A673 (cell line): ENCODE measurements around the gene RHOV. TPM values are rescaled to one million over a fixed set of nuclear protein-coding genes. Genes with fewer than 3 reads are reported as not detected.
A peak's percentile ranks its signal among the peaks of the same experiment; 100 is the strongest.

Experiments used
- Bru-seq: library from RNA; stranded (reverse); fragments of 400-500 nt; gene quantifications from one replicate; lab custom pipeline; 2021; lab: Mats Ljungman, UMichigan
- BruChase-seq, 2 experiments: library from RNA; stranded (reverse); fragments of 400-500 nt; gene quantifications; one replicate each; lab custom pipeline; 2021; lab: Mats Ljungman, UMichigan
- BruUV-seq: library from RNA; stranded (reverse); fragments of 400-500 nt; replicated peaks from 2 replicates; lab custom pipeline; 2021; lab: Mats Ljungman, UMichigan
- CTCF ChIA-PET: fragments of 300-600 bp; sonication (Branson Sonifier 250); formaldehyde crosslinking; loops from one replicate; lab custom pipeline; 2022; ENCODE audit warnings: antibody characterized with exemption; lab: Charles Lee
- POLR2A ChIA-PET: fragments of 300-600 bp; sonication (Branson Sonifier 250); formaldehyde crosslinking; loops from one replicate; lab custom pipeline; 2022; ENCODE audit warnings: antibody characterized with exemption; ENCODE audit not compliant: low non-redundant PET; lab: Charles Lee
- DNase-seq: peaks from one replicate; pipeline ENCODE4 v3.0.0-alpha.2; 2015; ENCODE audit warnings: low spot score
- H3K27ac ChIP-seq: fragments of 200-600 bp; sonication (generic); 2 replicates; pipeline ENCODE4 v1.5.1; 2016; ENCODE audit warnings: mixed run types, low read depth, mild to moderate bottlenecking, mixed read lengths, antibody characterized with exemption, low read length; ENCODE audit not compliant: poor library complexity, severe bottlenecking
- H3K27me3 ChIP-seq: fragments of 200-600 bp; sonication (generic); replicated peaks from 2 replicates; pipeline ENCODE4 v1.6.1; 2017; ENCODE audit warnings: mixed run types, low read depth, mild to moderate bottlenecking, mixed read lengths, antibody characterized with exemption, low read length; ENCODE audit not compliant: insufficient read depth, poor library complexity
- H3K36me3 ChIP-seq: fragments of 200-600 bp; sonication (generic); 2 replicates; pipeline ENCODE4 v1.6.1; 2016; ENCODE audit warnings: mixed run types, mild to moderate bottlenecking, mixed read lengths, antibody characterized with exemption, low read length; ENCODE audit not compliant: insufficient read depth, poor library complexity, severe bottlenecking
- H3K4me1 ChIP-seq: fragments of 200-600 bp; sonication (generic); 2 replicates; pipeline ENCODE4 v1.6.1; 2017; ENCODE audit warnings: mixed run types, mild to moderate bottlenecking, mixed read lengths, antibody characterized with exemption, low read length; ENCODE audit not compliant: insufficient read depth, poor library complexity, severe bottlenecking
- H3K4me3 ChIP-seq: fragments of 200-600 bp; sonication (generic); 2 replicates; pipeline ENCODE4 v1.5.1; 2016; ENCODE audit warnings: low read depth, mixed run types, mild to moderate bottlenecking, mixed read lengths, low read length; ENCODE audit not compliant: poor library complexity, severe bottlenecking
- H3K9me3 ChIP-seq: fragments of 200-600 bp; sonication (generic); 2 replicates; pipeline ENCODE4 v1.6.1; 2016; ENCODE audit warnings: mixed run types, low read depth, mild to moderate bottlenecking, mixed read lengths, antibody characterized with exemption, low read length; ENCODE audit not compliant: poor library complexity, severe bottlenecking
- EZH2 ChIP-seq: fragments of 200-600 bp; sonication (generic); IDR thresholded peaks from 2 replicates; pipeline ENCODE4 v1.6.1; 2017; ENCODE audit warnings: borderline replicate concordance, low read depth, mild to moderate bottlenecking, mixed read lengths, antibody characterized with exemption, low read length; ENCODE audit not compliant: poor library complexity, severe bottlenecking
- intact Hi-C: fragments of 100-400 bp; cut with micrococcal nuclease; formaldehyde crosslinking; loops from one replicate; pipeline ENCODE4 v1.10.0; 2022; ENCODE audit not compliant: unreplicated experiment
- long read RNA-seq: library from polyadenylated mRNA; stranded (forward); transcript quantifications from one replicate; pipeline ENCODE4 v2.0.0, GENCODE V29; 2022
- total RNA-seq: library from RNA; stranded (reverse); gene quantifications from 2 replicates; pipeline ENCODE4 v1.2.3, GENCODE V29; 2021
- TF ChIP-seq, protein P1 (sequence below): fragments of 300-800, 200-600 bp; sonication (generic); conservative IDR thresholded peaks from 2 replicates; pipeline ENCODE4 v1.5.1; 2017; ENCODE audit warnings: low read depth, mild to moderate bottlenecking, antibody characterized with exemption, low read length, moderate library complexity, mixed read lengths

The RHOV gene, protein sequence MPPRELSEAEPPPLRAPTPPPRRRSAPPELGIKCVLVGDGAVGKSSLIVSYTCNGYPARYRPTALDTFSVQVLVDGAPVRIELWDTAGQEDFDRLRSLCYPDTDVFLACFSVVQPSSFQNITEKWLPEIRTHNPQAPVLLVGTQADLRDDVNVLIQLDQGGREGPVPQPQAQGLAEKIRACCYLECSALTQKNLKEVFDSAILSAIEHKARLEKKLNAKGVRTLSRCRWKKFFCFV
- 1.6 TPM in 2 replicates for total RNA-seq
- Bru-seq, nascent RNA: percentile 24 among the genes with signal in this experiment
- percentile 48 among the genes with signal in this experiment for BruChase-seq, experiment 1, labeled RNA remaining after a 2-hour chase
- BruChase-seq, experiment 2, labeled RNA remaining after a 6-hour chase: percentile 31 among the genes with signal in this experiment
- long read RNA-seq: 0 reads

- BruUV-seq: no TSS peak
- POLR2A ChIA-PET: interaction anchor here (0.6 to 0.7 kb wide), 3 partner anchors 15 to 390 kb away, joined by 3 to 4 read pairs (median 3); no protein-coding TSS in a partner anchor
- peak within 1 kb of the TSS; percentile 48 for H3K27ac ChIP-seq
- H3K4me3 ChIP-seq: peak within 1 kb of the TSS; percentile 72
- DNase-seq: peak; percentile 84
- no peaks in the 10 kb centered on the region for H3K36me3 ChIP-seq
- TF ChIP-seq EZH2: no peak
- TF ChIP-seq, protein P1, sequence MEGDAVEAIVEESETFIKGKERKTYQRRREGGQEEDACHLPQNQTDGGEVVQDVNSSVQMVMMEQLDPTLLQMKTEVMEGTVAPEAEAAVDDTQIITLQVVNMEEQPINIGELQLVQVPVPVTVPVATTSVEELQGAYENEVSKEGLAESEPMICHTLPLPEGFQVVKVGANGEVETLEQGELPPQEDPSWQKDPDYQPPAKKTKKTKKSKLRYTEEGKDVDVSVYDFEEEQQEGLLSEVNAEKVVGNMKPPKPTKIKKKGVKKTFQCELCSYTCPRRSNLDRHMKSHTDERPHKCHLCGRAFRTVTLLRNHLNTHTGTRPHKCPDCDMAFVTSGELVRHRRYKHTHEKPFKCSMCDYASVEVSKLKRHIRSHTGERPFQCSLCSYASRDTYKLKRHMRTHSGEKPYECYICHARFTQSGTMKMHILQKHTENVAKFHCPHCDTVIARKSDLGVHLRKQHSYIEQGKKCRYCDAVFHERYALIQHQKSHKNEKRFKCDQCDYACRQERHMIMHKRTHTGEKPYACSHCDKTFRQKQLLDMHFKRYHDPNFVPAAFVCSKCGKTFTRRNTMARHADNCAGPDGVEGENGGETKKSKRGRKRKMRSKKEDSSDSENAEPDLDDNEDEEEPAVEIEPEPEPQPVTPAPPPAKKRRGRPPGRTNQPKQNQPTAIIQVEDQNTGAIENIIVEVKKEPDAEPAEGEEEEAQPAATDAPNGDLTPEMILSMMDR: peak; percentile 64
- CTCF ChIA-PET: interaction anchor here (0.5 to 3.6 kb wide), 10 partner anchors 10 to 1108 kb away, joined by 3 to 23 read pairs (median 6); partner anchors contain the start of gene VPS18
- H3K9me3 ChIP-seq: no peaks in the 10 kb centered on the region
- H3K27me3 ChIP-seq: no peaks in the 10 kb centered on the region
- intact Hi-C loops: no loop called here
- H3K4me1 ChIP-seq: peaks cover 4% of the 10 kb centered on the region
These were observed at the start of gene RHOV for GRCh38 chr15:40873694-40874561. TSS of gene RHOV (minus strand) at chr15:40874234. CDS start at chr15:40874139, 95 bp downstream.

DNA sequence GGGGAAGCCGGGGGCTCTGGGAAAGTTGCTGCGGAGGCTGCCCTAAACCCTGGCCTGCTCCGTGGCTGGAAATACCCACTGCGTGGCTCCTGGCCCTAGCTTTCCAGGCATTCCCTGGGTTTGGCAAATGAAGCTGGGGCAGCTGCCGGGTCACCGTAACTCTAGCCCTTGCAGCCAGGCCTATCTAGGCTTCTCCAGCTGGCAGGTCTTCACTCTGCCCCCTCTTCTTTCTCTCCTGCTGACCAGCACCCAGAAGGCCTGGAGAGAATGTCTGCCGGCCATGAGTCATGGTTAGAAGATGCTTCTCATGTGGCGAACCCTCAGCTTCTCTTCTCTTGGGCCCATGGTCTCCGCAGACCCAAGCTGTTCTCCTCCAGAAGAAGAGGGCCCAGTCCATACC lies 49.5 kb upstream of the RHOV start:
- CTCF ChIA-PET: no interaction called here
- BruUV-seq: no TSS peak
- POLR2A ChIA-PET: interaction anchor here (0.6 kb wide), 1 partner anchor 113 kb away, joined by 7 read pairs; no protein-coding TSS in a partner anchor
- no peak overlapping the region for H3K27ac ChIP-seq
- no peaks in the 10 kb centered on the region for H3K36me3 ChIP-seq
- DNase-seq: no peak
- TF ChIP-seq, protein P1: no peak
- TF ChIP-seq EZH2: no peak
- peaks cover 27% of the 10 kb centered on the region for H3K4me1 ChIP-seq
- peaks cover 37% of the 10 kb centered on the region for H3K27me3 ChIP-seq
- intact Hi-C loops: no loop called here
- H3K9me3 ChIP-seq: no peaks in the 10 kb centered on the region
- H3K4me3 ChIP-seq: no peak overlapping the region

DNA sequence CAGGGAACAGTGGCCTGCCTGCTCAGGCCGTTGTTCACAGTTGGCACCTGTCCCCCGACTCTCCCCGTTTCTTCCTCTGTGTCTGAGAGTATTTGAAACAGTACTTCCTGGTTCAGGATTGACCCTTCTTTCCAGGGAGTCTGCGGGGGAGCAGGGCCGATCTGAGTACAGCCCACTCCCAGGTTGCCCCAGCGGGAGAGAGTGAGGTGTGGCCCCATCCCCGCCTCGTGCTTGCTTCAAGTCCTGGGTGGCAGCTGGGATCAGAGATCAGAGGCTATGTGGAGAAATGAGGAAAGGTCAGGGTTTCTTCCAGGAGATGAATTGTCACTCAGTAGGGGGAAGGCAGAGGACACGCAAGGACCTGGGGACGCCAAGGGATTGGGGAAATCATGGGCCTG lies 48.6 kb upstream of the RHOV start:
- H3K36me3 ChIP-seq: no peaks in the 10 kb centered on the region
- no peak overlapping the region for H3K4me3 ChIP-seq
- H3K9me3 ChIP-seq: no peaks in the 10 kb centered on the region
- DNase-seq: no peak
- peaks cover 28% of the 10 kb centered on the region for H3K27me3 ChIP-seq
- H3K27ac ChIP-seq: no peak overlapping the region
- peaks cover 18% of the 10 kb centered on the region for H3K4me1 ChIP-seq
- POLR2A ChIA-PET: no interaction called here
- CTCF ChIA-PET: no interaction called here
- intact Hi-C loops: no loop called here
- BruUV-seq: no TSS peak
- TF ChIP-seq EZH2: no peak
- TF ChIP-seq, protein P1: no peak
